Islet precursor cell (in vitro differentiated cells): ENCODE results near the gene TBRG1.

Source experiments
- DNase-seq: peaks from one replicate; pipeline ENCODE4 v3.0.0-alpha.2; 2018

Gene TBRG1

DNA sequence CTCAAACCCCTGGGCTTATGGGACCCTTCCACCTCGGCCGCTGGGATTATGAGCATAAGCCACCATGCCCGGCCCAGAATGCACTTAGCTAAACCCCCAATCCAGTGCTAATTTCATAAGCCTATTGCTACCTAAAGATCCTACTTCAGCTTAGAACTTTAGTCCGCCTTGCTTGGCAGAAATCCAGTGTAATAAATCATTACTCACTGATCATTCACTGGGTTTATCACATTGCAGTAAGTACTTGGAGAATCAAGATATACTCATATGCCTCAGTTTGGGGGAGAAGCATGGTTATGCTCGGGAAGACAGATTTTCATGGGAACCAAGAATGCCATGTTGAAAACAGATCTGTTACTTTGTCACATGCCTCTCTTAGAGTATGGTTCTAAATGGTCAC is 3.8 kb upstream of the TBRG1 start:
- no peak for DNase-seq

DNA sequence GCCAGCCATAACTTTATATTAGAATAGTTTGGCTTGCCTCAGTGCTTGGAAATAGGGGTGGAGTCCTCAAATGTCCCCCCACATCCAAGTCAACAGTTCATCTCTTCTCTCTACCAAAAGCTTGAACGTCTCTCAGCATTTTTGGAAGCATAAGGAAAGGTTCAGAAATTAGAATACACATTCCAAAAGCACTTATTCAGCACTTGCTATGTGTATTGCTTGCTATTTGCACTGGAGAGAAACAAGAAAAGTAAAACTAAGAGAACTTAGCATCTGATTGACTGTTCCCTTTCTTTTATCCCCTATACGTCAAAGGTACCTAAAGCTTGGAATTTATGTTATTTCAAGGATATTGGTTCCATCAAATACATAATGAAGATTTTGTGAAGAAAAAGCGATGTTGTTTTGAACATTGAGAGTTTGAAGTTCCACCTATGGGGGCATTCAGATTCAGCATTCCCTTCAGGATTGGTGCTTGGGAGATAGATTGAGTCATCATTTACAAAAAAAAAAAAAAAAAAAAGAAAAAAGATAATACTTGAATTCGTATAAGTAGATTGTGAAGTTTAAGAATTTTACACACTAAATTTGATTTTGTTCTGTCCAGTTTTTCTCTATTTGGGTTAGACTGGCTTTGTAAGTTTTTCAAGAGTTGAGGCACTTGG is 1.3 kb downstream of the TBRG1 start:
- no peak for DNase-seq

DNA sequence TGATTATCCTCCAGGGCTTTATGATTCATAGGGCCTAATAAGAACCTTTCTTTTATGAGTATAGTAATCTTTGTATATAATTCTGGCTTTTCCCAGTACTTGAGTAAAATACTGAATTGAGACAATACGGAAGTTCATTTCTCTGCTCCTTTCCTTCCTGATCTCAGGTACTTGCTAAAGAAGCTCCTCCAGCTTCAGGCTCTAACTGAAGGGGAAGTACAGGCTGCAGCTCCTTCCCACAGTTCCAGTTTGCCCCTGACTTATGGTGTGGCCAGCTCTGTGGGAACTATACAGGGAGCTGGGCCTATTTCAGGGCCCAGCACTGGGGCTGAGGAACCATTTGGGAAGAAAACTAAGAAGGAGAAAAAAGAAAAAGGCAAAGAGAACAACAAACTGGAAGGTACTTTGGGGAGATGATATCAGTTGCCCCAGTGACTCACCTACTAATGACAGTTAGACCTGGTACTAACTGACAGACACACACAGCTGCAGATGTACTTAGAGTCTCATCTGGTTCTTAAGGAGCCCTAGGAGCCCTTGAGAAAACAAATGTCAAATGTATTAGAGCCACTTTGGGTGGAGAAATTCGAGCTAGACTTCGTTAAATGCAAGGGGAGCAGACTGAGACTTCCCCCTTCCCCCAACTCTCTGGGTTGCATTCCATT is 3.0 kb downstream of the TBRG1 start:
- no peak for DNase-seq

DNA sequence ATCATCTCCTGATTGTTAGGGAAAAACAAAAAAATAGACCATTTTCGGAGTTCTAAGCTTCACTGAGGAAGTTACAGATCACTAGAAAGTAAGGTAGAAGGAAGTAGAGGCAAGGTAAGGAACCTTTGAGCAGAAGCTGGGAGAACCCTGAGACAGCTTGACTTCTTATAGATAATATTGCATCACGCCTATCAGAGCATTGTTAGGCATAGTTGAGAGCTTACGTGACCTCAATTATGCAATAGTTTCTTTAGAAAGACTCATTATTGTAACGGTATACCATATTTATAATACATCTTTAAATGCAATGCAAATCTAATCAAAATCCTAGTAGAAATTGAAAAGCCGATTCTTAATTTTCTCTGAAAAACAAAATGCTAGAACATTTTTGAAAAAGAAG is 4.9 kb downstream of the TBRG1 start:
- no peak for DNase-seq

DNA sequence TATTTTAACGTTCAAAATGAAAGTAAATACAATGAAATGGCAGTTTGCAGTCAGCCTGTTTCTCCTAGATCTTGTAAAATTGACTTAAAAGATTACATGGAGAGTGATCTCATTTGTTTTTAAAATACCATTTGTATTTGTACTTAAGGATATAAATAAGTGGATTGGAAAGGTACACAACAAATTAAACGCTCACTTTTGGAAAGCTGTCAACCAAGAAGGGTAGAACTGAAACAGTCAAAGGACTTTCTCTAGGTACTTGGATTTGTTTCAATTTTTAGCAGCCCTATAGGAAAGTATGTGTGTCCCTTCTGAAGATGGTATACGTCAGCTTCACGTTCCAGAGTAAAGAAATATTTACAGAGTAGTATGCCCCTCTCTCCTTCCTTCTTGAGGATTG is 7.3 kb downstream of the TBRG1 start:
- no peak for DNase-seq

DNA sequence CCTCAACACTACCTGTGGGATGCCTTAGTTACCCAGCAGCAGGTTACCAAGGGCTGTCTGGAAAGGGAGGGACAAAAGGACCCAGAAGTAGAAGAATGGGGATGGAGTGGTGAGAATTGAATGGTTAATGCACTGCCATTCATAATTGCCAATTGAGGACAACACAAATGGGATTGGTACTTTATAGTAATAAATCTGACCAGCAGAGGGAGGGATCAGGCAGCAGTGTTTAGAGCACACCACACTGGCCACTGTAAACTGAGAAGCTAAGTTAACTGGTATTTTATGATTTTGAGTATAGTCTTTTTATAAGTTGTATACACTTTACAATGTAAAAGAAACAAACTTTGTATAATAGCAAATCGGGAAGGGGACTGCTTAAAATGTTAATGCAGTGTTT is 10.7 kb downstream of the TBRG1 start:
- no peak for DNase-seq

DNA sequence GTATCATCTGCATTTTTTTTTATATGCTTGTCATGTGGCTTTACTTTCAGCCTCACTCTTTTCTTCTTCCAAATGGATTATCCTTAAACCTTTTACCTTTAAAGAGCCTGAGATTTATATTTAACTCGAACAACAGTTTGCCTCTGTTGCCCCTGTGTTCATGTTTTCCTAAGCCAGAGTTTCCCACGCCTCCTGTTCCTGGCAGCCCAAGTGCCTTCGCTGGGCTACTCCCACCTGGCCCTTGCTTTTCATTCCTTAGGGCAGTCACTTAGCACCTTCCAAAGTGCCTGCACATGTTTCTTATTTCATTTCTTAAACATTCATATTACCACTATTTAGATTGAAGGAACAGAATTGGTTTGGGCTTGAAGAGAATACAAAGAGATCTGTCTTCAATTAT is 13.3 kb downstream of the TBRG1 start:
- no peak for DNase-seq

DNA sequence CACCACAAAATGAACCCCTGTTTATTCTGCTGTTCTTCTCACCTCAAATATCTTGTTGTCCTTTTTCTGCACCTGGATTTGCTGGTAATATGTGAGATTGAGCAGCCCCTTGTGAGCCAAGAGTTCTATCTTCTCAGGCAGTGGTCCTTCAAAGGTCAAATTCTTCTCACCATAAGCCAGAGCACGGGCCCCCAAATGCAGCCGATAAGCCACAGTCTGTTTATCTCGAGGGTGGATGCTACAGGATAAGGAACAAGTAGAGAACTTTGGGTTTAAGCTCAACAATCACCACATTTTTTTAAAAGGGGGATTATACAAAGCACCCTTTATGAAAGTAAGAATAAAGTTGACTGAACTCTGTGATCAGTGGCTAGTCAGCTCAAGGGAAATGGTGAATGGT is 15.8 kb downstream of the TBRG1 start:
- DNase-seq: no peak

DNA sequence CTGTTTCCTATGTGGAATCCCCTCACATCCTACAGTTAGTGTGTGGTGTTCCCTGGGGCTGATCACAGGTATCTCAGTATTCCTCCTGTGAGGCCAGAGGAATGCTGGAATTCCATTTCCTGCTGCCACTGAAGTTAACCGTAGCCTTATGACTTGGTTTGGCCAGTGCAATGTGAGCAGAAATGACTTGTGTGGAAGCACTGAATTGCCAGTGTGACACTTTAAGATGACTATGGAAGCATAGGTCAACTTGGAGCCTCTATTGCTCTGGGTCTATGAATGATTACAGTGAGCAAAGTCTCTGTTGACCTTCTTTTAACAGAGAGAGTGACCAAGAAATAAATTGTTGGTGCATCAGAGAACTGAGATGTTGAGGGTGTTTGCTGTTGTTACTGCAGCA is 16.5 kb downstream of the TBRG1 start:
- no peak for DNase-seq

DNA sequence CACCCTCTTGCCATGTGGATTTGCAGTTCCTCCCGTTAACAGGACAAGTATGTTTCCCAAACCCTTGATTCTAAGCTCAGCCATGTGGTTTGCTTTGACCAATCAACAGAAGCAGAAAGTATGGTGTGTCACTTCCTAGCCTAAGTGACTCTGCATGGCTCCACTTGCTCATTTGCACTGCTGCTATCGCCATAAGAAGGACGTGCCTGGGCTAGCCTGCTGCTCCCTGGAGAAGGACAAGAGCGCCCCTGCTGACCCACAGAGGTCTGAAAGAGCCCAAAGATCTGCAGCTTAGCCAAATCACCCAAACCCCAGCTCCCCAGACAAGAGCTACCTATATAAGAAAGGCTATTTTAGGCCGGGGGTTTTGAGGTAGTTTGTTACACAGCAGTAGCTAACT is 18.0 kb downstream of the TBRG1 start:
- no peak for DNase-seq

DNA sequence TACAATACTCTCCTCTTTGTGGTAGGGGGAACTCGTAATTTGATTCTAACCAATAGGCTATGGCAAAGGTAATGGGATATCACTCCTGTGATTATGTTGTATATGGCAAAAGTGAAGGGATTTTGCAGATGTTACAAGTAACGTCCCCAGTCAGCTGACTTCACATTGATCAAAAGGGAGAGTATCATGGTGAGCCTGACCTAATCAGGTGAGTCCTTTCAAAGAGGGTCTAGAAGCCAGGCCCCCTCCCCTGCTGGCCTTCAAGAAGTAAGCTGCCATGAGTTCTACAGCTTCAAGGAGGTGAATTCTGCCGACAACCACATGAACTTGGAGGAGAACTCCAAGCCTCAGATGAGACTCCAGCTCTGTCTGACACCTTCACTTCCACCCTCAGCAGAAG is 20.0 kb downstream of the TBRG1 start:
- DNase-seq: no peak

DNA sequence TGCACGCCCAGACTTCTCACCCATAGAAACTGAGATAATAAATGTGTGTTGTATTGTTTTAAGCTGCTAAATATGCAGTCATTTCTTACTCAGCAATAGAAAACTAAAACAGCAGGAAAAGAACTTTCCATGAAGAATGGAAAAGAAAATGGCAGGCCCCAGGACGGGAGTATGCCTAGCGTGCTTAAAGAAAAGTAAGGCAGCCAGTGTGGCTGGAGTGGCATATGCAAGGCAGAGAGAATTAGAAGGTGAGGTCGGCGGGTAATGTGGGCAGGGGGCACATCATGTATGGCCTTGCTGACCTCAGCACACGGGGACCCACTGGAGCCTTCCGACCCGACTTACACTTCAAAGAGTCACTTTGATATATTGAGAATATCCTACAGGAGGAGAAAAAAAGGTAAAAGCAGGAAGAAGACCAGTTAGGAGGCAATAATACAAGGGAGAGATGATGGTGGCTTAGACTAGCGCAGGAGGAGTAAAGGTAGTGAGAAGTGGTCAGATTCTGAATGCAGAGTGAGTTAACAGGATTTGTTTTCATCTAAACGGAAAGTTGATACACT is 20.5 kb downstream of the TBRG1 start:
- no peak for DNase-seq

DNA sequence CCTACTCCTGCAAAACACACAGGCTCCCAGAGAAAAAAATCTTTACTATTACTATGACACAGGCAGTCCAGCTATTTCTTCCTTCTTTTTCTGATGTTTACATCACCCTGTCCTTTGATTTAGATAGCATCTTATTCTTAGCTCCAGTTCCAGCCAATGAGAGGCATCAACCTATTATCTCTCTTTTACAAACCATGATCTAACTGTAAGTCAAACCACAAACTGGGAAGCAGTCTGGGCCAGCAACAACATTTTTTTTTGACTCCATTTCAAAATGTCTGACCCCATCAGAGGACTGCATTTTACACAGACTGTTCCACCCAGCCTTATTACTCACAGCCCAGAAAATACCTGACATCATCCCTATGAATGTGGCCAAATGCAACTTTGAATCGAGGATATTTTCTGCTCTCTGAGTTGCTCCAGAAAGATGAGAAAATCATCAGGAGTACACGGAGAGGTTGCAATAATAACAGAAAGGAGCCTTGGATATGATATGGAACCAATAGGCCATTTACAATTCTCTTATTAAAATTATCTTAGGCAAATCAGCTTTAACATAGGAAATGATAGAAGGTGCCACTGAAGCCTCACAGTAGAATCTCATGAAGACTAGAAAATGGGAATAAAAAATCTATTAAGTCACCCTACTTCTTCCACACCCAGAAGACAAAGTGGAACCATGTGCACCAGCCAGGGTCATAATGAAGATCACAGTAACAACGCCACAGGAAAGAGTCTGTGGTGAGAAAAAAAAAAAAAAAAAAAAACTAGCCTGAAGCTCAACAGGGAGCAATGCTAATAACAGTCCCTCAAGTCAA is 21.2 kb downstream of the TBRG1 start:
- no peak for DNase-seq

DNA sequence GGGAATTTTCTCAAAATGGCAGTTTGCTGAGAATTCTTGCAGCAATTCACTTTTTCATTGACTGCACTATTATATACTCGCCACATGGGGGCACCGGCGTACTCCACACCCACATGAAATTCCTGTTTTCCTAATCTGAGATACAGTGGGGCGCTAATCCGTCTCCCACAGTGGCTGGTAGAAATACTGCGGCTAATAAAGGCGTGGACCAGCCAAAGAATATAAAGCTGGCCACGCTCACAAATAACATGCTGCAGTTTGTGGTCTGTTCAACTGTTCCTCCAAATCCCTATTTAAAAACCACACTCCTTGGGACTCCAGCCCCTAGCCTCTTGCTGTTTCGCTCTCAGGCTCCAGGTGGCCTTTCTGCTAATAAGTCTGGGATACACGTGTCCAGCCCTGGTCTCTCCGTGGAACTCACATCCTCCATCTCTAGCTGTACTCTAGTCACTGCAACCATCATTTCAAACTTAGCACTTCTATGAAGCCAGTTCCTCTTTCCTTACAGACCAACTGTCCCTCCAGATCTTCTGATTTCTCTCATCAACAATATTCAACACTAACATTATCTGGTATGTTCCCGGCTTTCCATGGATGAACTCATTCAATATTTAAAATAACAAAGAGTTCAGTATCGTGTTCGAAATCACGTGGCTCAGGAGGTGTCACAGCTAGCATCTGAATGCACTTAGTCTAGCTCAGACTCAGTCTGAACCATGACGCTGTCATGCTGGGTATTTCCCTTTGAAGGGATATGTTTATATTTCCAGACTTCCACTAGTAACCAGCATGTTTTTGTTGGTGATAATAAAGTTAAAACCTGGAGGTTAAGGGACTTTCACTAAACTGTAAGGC is 22.0 kb downstream of the TBRG1 start:
- peak; percentile 81 for DNase-seq

DNA sequence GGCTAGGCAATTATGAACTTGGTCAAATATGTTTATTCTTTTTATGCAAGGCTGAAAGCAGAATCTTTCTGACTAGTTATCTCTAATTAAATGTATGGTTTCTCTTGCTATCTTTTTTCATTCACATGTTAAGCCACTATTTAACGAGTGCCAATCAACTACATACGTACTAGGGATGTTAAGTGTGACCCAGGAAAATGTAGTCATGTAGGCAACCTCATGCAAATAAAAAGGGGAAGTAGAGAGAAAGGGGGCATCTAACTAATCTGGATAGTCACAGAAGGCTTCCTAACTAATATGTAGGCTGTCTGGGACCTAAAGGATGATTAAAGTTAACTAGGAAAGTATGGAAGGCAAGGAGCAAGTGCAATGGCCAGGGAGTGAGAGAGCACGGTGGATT is 23.5 kb downstream of the TBRG1 start:
- no peak for DNase-seq

DNA sequence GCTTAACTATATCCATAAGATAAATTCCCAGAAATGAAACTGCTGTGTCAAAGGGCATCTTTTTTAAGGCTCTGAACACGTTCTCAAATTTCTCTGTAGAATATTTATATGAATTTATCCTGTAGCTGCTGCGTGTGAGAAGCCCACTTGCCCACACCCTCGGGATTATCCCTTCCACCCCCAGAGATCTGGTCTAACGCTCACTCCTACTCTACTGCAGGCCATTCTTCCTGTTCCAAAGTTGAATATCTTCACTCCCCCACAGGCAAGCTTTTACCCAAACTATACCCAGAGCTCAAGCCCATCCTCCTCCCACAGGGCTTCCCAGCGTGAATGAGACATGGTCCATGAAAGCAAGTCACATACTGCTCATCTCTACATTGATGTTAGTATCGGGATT is 25.9 kb downstream of the TBRG1 start:
- DNase-seq: no peak

DNA sequence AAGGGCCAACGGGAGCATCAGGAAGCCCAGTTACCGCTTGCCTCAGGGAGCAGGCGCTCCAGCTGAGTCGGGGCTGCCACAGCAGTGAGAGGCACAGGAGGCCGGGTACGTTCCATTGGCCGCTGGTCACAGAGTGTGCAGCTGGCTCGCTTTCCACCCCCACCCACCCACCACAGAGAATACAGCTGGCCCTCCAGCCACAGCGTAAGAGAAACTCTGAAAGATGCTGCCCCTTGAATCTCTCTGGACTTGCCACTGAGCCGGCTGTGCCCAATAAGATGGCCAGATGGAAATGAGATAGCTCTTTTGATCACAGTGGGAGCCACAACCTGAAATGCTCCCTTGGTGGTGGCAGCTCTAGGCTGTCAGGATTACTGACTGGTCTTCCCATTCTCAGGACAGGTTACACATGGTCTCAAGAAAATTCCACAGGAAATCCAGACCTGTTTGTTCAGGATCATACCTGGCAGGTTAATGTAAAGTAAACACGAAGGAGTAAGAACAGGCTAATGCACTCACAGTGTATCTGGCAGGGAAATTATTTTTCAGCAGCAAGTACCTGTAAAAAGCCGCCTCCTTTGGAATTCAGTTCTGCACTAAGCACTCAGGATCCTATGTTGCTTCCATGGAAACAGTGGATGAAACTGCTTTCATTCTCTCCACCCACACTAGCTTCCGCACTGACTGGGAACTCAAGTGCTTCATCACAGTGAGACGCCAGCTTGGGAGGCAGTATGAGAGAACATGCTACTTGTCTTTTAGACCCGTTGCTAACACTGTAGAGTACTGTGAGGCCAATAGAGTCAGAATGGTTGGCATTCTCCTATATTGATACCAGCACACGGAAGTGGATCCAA is 34.3 kb downstream of the TBRG1 start:
- DNase-seq: no peak

DNA sequence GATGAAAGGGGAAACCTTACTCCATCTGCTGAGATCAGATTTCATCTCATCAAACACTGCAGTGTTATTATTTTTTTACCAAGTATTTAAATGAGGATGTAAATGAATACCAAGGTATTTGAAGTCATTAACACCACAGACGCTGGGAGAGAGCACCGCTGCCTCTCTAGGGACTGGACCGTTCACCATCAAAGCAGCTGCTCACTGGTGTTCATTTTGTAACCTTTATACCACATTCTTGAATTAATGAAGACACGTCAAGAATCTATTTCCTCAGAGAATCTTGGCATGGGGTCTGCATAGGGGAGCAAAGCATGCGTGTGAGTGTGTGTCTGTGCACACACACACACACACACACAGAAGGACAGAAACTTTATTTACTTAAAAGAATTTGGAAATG is 35.2 kb downstream of the TBRG1 start:
- DNase-seq: no peak

DNA sequence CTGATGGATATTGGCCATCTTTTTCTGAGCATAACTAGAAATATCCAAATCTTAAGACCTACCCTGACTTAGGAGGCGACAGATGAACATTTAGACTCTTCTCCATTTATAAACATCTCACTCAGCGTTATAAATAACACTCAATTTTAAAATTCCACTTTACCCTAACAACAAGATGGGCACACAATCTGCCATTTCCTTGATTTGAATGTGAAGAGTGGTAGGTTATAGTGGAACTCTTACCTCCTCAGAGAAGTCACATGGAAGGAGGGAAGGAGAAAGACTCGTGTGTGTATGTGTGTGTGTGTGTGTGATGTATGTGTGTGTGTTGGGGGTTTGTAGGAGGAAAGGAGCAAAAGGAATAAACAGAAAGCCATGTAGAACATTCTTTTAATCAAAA is 35.8 kb downstream of the TBRG1 start:
- DNase-seq: no peak

DNA sequence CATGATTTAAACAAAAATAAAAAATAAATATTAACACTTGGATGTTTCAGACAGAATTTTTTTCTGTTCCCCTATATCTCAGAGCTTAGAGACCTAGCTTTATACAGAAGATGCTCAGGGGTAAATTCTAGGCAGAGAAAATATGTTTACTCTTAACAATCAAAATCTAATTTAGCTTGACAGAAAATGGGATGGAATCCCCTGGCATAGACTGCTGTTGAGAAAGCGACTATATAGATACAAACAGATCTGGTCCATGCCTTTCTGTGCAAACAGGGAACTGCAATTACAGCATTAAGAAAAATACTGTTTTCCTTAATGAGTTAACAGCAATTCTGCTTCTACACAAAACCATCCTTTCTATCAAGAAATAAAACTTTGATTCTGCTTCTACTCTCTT is 36.3 kb downstream of the TBRG1 start:
- no peak for DNase-seq

DNA sequence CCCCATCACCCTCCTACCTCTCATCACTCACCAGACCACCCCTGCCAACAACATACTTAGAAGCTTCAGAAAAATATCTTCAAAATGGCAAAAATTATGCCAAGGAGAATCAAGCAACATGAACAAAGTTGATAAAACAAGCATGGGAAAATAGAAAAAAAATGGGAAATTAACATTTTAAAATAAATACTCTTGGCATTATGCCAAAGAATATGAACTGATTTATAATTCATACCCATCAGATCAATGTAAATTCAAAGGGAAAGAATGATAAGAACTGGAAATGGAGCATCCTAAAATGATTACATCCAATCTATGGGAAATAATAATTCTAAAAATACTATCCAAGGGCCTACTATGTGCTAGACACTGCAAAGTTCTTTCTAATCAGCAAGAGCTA is 38.9 kb downstream of the TBRG1 start:
- no peak for DNase-seq

DNA sequence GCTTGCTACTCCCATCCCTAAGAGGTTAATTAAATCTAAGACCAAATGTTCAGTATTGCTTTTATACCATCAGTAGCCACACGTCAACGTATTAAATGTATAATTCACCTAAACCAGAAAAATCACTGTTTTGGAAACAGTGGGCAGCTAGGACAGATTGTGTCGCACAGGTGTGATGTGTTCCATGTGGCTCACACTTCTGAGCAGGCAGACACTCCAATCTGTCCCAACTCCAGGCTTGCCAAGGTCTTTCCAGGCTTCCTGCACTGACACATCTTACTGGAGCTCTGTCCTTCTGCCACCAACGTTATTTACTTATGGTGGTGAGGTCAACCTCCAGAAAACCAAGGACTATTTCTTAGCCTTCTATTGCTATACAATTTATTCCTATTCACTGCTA is 39.4 kb downstream of the TBRG1 start:
- DNase-seq: no peak
